HEK293T (cell line): ENCODE results near the gene LMF1.

Experiments
- CTCF ChIA-PET: fragments of 350-600 bp; formaldehyde crosslinking; extraction: SDS; loops from one replicate; lab custom pipeline; 2021; ENCODE audit warnings: antibody characterized with exemption, inconsistent platforms; lab: Yijun Ruan, JAX
- POLR2A ChIA-PET: fragments of 350-600 bp; formaldehyde crosslinking; extraction: SDS; loops from one replicate; lab custom pipeline; 2020; ENCODE audit warnings: antibody characterized with exemption, inconsistent platforms; lab: Yijun Ruan, JAX
- DNase-seq: peaks from one replicate; pipeline ENCODE4 v3.0.0; 2012; ENCODE audit warnings: mixed read lengths; ENCODE audit errors: extremely low spot score
- ARNT ChIP-seq: fragments of 450-650 bp; IDR thresholded peaks from 2 replicates; pipeline ENCODE4 v1.6.1; 2017; ENCODE audit warnings: mild to moderate bottlenecking
- BHLHE40 ChIP-seq: fragments of 450-650 bp; IDR thresholded peaks from 2 replicates; pipeline ENCODE4 v1.6.1; 2016; ENCODE audit warnings: mild to moderate bottlenecking, moderate library complexity, borderline replicate concordance
- CTBP1 ChIP-seq: fragments of 450-650 bp; IDR thresholded peaks from 2 replicates; pipeline ENCODE4 v1.6.1; 2016; ENCODE audit warnings: borderline replicate concordance
- ELF4 ChIP-seq: fragments of 450-650 bp; IDR thresholded peaks from 2 replicates; pipeline ENCODE4 v1.6.1; 2017; ENCODE audit warnings: antibody characterized with exemption
- FOXA1 ChIP-seq: fragments of 450-650 bp; IDR thresholded peaks from 2 replicates; pipeline ENCODE4 v1.6.1; 2016; ENCODE audit warnings: mild to moderate bottlenecking
- FOXK2 ChIP-seq: fragments of 450-650 bp; IDR thresholded peaks from 2 replicates; pipeline ENCODE4 v1.6.1; 2016; ENCODE audit warnings: mild to moderate bottlenecking
- FOXM1 ChIP-seq: fragments of 450-650 bp; IDR thresholded peaks from 2 replicates; pipeline ENCODE4 v1.6.1; 2017; ENCODE audit warnings: mild to moderate bottlenecking, borderline replicate concordance
- HDGF ChIP-seq: fragments of 450-650 bp; IDR thresholded peaks from 2 replicates; pipeline ENCODE4 v1.6.1; 2017; ENCODE audit warnings: antibody characterized with exemption, borderline replicate concordance
- L3MBTL2 ChIP-seq: fragments of 450-650 bp; conservative IDR thresholded peaks from 2 replicates; pipeline ENCODE4 v1.6.1; 2016; ENCODE audit warnings: mild to moderate bottlenecking
- LEF1 ChIP-seq: fragments of 450-650 bp; IDR thresholded peaks from 2 replicates; pipeline ENCODE4 v1.6.1; 2017; ENCODE audit warnings: mild to moderate bottlenecking, borderline replicate concordance
- NFRKB ChIP-seq: fragments of 450-650 bp; IDR thresholded peaks from 2 replicates; pipeline ENCODE4 v1.6.1; 2016; ENCODE audit warnings: mild to moderate bottlenecking, moderate library complexity
- SP1 ChIP-seq: fragments of 450-650 bp; IDR thresholded peaks from 2 replicates; pipeline ENCODE4 v1.6.1; 2017
- SUZ12 ChIP-seq: fragments of 450-650 bp; IDR thresholded peaks from 2 replicates; pipeline ENCODE4 v1.6.1; 2016; ENCODE audit warnings: mild to moderate bottlenecking
- TARDBP ChIP-seq: fragments of 450-650 bp; IDR thresholded peaks from 2 replicates; pipeline ENCODE4 v1.6.1; 2016
- ZNF384 ChIP-seq: fragments of 450-650 bp; IDR thresholded peaks from 2 replicates; pipeline ENCODE4 v1.6.1; 2016
- TF ChIP-seq, protein P1 (sequence below): fragments of 450-650 bp; IDR thresholded peaks from 2 replicates; pipeline ENCODE4 v1.6.1; 2016

LMF1 gene

DNA sequence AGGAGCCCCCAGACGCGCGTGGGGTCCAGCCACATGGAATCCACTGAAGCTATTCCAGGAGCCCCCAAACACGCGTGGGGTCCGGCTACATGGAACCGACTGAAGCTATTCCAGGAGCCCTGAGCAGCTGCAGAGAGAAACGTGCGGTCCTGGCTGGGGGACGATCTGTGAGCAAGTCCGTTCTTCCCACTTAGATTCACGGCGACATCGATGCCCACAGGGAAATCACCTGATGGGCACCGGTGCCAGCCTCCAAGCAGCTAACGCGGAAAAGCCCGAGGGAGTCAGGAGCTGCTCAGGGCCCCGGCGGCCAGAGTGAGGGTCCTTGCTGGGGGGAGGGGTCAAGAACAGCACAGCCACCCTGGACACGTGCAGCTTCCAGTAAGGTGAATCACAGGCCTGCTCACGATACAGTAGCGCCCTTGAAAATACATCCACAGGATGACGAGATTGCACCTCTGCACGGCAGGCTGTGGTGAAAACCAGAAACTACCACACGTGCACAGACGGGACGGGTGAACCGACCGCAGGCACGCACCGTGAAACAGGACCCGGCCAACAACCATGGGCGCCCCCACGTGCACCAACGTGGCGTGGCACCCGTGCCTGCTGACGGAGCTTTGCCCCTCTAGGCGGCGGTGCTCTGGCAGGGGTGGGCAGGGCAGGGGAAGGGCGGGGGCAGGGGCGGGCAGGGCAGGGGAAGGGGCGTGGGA, 92.6 kb downstream of the LMF1 start:
- TF ChIP-seq SUZ12 (no peak), FOXM1 (no peak), BHLHE40 (no peak), LEF1 (no peak), TARDBP (no peak), NFRKB (no peak), SP1 (no peak), CTBP1 (no peak), HDGF (no peak), FOXK2 (no peak), ARNT (no peak), FOXA1 (no peak), ZNF384 (no peak), ELF4 (no peak), L3MBTL2 (no peak)
- TF ChIP-seq, protein P1, sequence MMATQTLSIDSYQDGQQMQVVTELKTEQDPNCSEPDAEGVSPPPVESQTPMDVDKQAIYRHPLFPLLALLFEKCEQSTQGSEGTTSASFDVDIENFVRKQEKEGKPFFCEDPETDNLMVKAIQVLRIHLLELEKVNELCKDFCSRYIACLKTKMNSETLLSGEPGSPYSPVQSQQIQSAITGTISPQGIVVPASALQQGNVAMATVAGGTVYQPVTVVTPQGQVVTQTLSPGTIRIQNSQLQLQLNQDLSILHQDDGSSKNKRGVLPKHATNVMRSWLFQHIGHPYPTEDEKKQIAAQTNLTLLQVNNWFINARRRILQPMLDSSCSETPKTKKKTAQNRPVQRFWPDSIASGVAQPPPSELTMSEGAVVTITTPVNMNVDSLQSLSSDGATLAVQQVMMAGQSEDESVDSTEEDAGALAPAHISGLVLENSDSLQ: no peak
- no peak for DNase-seq
- CTCF ChIA-PET: no interaction called here
- POLR2A ChIA-PET: no interaction called here

DNA sequence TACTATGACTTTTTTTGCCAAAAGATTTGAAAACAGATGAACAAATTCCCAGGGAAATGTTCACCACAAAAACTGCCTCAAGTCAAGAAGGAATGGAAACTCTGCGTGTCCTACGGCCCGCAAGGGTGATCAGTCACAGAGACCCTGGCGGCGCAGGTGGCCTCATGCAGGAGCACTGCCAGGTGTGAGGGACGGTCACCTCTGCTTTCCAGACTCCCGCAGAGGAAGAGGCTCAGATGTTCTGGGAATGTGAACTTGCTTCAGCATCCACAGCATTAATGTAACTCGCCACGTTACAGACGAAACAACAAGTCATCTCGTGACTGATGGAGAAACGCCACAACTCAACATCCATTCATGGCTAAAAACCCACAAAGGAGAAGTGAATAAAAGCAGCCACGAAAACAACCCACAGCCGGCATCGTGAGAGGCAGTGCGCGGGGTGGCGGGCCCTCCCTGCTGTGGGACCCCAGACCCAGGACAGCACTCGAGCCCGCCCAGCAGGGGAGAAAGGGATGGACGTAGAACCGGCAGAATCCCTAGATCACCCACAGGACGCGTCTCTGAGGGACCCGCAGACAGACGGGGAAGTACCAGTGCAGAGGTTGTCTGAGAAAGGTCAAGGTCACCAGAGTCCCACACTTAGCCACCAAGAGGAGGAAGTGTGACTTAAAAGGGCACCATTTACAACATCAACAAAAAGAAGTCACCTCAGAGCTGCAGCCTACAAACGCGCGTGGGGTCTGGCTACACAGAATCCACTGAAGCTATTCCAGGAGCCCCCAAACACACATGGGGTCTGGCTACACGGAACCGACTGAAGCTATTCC, 93.3 kb downstream of the LMF1 start:
- DNase-seq: no peak
- ChIA-PET POLR2A (no interaction called here), CTCF (no interaction called here)
- TF ChIP-seq SP1 (no peak), TARDBP (no peak), ZNF384 (no peak), CTBP1 (no peak), LEF1 (no peak), ARNT (no peak), L3MBTL2 (no peak), NFRKB (no peak), FOXK2 (no peak), BHLHE40 (no peak), ELF4 (no peak), FOXM1 (no peak), HDGF (no peak), FOXA1 (no peak), SUZ12 (no peak)
- TF ChIP-seq, protein P1: no peak

DNA sequence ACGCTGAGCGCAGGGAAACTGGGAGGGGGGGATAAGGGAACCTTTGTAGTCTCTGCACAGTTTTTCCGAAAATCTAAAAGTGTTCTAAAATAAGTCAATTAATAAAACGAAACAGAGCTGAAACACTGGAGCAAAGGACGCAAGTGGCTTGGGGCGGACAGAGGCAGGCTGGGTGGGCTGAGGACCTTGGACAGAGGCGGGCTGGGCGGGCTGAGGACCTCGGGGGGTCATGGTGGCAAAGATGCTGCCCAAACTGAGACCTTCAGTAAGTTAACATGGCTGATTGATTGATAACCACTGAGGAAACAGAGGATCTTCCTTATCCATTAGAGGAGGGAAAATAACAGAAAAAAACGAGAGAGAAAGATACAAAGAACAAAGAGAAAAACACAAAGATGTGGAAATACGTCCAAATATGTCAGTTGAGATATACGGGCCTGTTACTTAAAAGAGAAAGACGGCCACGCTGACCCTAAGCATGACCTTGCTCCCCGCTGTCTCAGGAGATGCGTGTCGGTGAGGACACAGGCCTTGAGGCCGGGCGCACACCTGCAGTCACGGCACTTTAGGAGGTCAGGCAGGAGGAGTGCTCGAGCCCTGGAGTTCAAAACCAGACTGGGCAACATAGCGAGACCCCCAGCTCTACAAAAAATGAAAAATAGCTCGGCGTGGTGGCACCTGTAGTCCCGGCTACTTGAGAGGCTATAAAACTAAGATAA, 94.1 kb downstream of the LMF1 start:
- ChIA-PET POLR2A (no interaction called here), CTCF (no interaction called here)
- TF ChIP-seq FOXM1: no peak
- TF ChIP-seq, protein P1: no peak
- no peak for TF ChIP-seq FOXK2
- no peak for TF ChIP-seq ELF4
- no peak for TF ChIP-seq ZNF384
- no peak for TF ChIP-seq CTBP1
- TF ChIP-seq NFRKB: no peak
- TF ChIP-seq BHLHE40: no peak
- no peak for TF ChIP-seq TARDBP
- TF ChIP-seq LEF1: no peak
- no peak for TF ChIP-seq ARNT
- TF ChIP-seq HDGF: no peak
- TF ChIP-seq L3MBTL2: no peak
- TF ChIP-seq SUZ12: no peak
- TF ChIP-seq FOXA1: no peak
- TF ChIP-seq SP1: no peak
- no peak for DNase-seq

DNA sequence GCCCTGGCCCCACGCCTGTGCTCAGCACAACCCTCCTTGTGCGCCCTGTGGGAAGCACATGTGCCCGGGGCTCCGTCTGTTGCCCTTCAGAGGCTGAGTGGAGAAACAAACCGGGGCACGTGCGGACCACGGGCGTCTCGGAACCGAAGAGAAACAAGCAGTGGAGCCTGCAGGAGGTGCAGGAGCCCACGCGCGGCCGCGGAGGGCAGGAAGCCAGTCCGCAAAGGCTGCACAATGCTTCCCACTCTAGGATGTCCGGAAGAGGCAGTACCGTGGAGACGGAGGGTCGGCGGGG, 94.8 kb downstream of the LMF1 start:
- ChIA-PET POLR2A (no interaction called here), CTCF (no interaction called here)
- TF ChIP-seq SP1: no peak
- no peak for TF ChIP-seq CTBP1
- no peak for TF ChIP-seq BHLHE40
- no peak for TF ChIP-seq FOXK2
- TF ChIP-seq NFRKB: no peak
- TF ChIP-seq ELF4: no peak
- TF ChIP-seq ZNF384: no peak
- TF ChIP-seq, protein P1: no peak
- no peak for TF ChIP-seq FOXM1
- TF ChIP-seq FOXA1: no peak
- no peak for TF ChIP-seq HDGF
- no peak for TF ChIP-seq L3MBTL2
- TF ChIP-seq ARNT: no peak
- TF ChIP-seq SUZ12: no peak
- no peak for TF ChIP-seq LEF1
- no peak for DNase-seq
